GM21717 (cell line): Measurements from ENCODE around the gene ACADVL.
"Not testable (repeated sequence)": the region's sequence is repeated elsewhere in the genome, so short reads cannot be mapped to it uniquely, and the experiment has no call there.

Experiments used
- ATAC-seq: cut with Tn5 transposase; IDR thresholded peaks from one replicate; pipeline ENCODE4 v1.9.1; 2021; ENCODE audit warnings: mild to moderate bottlenecking, moderate library complexity; ENCODE audit not compliant: unreplicated experiment

Gene ACADVL

DNA sequence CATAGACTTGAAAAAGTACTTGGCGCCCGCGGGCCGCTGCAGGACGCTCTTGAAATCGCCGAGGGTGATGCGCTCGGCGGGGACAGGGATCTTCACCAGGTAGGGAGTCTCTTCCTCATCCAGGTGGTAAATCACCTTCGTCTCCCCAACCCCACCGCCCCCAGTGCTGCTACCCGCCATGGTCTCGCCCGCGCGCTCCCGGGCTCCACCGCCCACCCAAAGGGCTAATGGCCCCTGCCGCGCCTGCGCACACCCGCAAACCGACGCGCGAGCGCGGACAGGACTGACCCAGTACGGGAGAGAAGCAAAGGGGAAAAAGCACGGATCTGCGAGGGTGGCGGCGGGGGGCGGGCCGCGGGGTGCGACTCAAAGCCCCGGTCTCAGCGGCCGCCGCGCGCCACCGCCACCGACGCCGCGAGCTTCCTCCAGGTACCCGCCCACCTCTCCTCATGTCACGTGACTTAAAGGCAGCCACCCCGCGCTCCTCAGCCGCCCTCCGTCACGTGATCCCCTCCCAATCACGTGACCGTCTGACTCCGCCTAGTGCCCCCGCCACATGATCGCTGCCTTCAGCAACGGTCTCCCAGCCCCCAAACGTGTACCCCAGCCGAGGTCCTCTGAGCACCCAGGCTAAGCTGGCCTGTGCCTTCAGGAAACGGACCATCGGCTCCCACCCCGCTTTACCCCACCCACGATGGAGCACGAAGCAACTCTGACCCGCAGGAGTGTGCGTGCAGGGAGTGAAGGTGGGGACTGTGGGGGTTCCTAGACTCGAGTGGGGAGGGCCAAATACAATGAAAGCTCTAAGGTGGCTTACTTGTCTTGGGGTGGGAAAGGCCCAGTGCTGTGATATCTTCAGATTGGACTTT lies 14.6 kb downstream of the ACADVL start, which contains the start of gene DVL2:
Gene DVL2 (minus strand): TSS at position 435 of the 869 bp plus-strand sequence. CDS start 255 bp downstream, at position 180.
- ATAC-seq = peak; percentile 31

DNA sequence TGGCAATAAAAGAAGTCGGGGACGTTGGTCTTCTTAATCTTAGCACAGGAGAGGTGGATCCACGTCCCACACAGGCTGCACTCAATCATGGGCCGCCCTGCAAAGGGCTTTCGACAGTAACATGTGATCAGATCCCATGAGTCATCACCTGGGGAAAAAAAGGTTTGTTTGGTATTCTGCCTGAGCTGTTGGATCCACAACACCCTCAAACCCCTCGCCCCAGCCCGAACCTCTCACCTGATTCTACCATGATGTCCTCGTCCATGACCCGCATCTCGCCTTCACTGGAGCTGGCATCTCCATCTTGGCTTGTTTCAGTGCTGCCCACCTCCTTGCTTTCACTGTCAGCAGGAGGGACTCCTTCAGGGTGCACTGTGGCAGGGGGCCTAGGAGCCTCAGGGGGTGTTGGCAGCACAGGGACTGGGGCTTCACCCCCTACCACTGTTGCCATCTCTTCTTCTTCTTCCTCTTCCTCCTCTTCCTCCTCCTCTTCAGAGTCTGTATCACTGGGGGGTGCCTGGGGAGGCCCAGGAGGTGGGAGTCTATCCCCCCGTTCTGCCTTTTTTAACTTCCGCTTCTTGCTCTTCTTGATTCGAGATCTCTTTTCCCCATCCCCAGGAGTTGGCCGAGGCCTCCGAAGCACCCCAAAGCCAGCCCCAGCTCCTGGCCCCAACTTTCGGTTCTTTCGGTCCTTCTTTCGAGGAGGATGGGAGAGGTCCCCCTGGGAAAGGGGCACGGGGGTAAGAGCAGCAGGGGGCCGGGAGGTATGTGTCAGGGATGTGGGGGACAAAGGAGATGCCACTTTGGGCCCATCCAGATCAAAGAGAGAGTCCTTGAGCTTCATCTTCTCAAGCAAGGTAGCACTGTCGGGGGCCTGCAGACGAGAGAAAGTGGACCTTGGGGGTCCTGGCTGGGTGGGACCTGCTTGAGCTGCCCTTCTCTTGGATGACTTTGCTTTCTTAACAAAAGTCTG lies 16.2 kb downstream of the ACADVL start:
- ATAC-seq = no peak

DNA sequence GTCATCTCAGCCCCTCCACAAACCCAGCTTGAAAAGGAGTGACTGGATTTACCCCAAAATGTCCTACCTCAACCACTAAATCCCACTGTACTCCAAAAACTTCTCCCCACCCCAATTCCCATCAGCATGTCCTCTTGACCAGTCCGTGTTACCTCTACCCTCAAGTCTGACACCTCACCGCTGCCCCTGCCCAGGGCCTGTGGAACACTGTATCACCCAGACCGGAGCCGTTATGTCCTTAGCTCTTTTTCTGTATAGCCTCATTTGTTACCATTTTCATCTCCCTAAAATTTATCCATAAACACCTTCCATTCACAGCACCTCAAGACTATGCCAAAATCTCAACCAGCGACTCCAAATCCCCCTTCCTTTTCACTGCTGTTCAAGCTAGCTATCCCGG lies 17.1 kb downstream of the ACADVL start:
- ATAC-seq = no peak

- ATAC-seq = no peak
Observed at GRCh38 chr17:7237266-7237760, 17.6 kb downstream of the ACADVL start.

DNA sequence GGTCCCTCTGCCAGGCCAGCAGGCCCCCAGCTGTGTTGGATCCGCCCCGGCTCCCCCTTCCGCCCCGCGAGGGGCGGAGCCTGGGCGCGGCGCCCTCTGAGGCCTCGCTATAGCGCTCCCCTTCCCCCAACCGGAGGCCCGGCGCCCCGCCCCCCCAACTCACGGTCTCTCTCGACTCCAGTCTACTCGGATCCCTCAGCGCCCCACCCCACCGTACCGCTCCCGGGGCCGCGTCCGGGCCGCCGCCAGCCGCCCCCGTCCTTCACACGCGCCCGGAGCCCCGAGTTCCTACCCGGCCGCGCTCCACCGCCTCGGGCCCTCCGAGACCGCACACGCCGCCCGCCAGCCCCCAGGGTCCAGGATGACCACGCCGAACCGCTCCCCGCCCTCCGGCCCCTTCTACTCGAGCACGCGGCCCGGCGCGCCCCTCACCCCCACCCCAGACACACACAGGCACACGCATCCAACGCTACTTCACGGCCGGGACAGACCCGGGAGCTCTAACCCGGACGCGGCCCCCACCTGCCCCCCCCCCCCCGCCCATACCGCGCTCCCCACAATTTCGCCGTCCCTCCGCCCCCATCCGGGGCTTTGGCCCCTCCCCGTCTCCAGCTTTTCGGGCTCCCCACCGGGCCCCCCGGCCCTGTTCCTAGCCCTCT lies 18.2 kb downstream of the ACADVL start:
- ATAC-seq = no peak

DNA sequence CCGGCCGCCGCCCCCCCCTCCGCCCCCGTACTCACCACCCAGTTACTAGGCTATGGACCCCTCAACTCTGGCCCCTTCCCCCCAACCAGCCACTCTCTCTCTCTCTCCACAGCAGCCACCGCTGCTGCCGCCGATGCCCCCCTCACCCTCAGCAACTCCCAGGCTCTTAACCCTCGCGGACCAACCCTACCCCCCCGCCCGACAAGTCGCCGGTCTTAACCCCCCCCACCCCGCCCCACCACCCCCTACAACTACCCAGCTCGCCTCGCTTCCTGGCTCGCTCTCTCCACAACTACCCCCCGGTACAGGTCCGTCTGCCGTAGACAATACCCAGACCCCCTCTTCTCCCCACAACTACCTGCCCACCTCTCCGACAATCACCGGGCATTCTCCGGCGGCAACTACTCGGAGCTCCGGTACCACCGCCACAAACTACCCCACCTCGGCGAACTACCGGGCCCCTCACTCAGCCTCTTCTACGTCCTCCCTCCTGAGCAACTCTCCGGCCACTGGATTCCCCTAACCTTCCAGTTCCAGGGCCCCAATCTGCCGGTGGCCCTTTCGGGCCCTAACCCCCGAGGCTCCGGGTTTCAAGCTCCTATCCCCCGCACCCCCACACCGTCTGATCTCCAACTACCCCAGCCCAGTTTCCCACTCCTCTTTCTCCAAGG lies 18.8 kb downstream of the ACADVL start:
- ATAC-seq = no peak

DNA sequence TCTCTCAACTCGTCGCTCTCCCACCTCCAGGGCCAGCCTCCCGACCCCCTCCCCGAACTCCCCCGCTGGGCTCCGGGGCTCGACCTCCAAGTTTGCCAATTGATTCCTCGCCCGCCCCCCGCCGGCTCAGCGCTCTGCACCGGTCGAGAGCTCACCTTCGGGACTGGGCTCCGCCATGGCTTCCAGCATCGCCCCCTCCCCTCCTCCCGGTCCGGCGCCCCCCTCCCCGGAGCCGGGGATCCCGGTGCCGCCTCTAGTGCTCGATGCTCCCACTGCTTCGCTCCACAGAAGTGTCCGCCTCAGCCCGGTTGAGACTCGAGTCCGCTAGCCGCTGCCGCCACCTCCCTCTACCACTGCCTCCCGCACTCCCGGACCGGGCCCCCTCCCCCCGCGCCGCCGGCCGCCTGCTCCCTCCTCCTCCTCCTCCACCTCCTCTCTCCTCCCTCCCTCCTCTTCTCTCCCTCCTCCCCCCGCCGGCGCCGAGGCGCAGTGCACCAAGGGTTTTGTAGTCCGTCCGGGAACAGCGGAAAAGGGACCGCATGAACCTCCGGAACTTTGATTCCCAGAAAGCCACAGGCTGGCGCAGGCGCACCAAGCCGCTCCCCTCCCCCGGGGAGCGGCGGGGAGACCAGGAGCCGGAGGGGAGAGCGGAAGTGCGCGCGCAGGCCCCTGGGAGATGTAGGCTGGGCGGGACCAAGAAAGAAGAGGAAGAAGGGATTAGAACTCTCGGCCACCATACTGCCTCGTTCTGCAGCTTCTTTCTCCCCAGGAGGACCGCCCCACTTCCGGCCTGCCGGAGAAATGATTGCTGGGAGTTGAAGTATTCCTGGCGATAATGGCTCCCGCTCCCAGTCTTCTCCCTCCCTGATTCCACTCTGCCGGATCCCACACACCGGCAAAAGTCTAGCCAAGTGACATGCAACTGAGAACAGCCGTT lies 19.6 kb downstream of the ACADVL start, which contains the start of gene PHF23:
Gene PHF23 (minus strand): TSS at position 367 of the 937 bp plus-strand sequence. CDS start 178 bp downstream, at position 189.
- ATAC-seq = peak; percentile 37

- no peak for ATAC-seq
Observed at GRCh38 chr17:7240375-7240774, 20.6 kb downstream of the ACADVL start.

GRCh38 chr17:7241090-7241733 lies 21.5 kb downstream of the ACADVL start:
- no peak for ATAC-seq

DNA sequence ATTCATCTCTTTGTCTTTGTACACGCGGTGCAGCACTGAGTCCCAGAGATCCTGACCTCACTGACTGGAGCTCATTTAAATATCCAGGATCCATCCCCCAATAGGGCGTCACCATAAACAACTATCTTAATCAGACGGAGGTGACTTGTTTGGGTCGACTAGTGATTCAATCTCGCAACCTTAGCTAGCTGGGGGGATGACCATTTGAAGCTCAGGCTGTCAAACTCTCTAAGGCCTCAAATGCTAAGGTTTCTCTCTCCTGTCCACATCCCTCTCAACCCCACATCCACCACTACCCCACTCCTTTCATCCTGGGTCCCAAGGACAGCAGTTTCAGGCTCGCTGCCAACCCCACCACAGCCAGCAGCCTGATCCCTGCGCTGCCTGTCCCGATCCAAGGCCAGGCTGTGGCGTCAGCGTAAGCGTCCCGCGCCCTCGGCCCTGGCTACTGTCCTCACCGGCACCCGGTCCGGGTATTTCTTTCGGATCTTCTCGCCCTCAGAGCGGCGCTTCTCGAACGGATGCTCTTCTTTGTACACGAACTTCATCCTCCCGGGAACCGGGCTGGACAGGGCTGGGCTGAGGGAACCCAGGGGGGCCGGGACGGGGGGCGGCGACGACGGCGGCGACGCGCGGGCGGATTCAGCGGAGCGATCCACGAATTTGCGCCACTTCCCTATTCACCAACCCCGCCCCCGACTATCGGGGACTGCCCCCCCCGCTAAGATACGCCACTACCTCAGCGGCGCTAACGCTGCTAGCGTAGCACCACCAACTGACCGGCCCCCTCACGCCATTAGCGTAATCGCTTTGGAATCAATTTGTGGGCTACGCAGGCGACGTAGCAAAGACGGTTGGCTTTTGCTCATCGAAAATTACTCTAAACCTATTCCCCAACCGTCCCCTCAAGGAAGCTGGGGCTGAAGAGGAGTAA lies 22.3 kb downstream of the ACADVL start, which contains the start of gene GABARAP:
Gene GABARAP (minus strand): TSS at position 667 of the 934 bp plus-strand sequence. CDS start 119 bp downstream, at position 548.
- ATAC-seq = peak; percentile 27

DNA sequence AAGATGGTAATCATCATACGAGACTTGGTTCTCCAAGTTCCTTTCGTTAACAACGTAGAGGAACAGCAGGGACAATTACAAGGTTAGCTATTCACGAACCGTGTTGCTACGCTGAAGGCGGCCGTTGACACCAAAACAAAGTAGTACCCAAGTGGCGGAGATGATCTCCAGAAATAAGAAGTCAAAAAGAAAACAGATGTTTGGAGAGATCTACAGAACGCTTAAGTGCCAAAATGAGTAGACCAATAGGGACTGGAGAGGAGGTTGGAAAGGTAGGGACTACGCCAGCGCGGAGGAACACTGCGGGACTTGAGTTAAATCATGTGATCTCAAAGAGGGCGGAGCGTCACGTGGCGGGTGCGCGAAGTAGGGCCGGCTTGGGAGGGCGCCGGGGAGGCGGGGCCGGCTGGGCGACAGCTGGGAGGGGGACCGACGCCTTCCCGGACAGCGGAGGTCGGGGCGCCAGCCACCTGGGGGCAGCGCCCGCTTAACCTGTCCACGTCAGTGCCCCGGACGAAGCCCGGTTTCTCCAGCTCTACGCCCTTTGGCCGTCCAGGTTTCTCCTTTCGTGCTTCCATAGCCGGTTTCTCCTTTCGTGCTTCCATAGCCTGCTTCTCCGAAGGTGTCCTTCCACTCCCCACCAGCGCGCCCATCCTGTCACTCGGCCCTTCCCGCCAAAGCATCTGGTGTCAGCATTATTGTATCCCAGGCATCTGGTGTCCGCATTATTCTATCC lies 23.1 kb downstream of the ACADVL start:
- peak; percentile 38 for ATAC-seq

DNA sequence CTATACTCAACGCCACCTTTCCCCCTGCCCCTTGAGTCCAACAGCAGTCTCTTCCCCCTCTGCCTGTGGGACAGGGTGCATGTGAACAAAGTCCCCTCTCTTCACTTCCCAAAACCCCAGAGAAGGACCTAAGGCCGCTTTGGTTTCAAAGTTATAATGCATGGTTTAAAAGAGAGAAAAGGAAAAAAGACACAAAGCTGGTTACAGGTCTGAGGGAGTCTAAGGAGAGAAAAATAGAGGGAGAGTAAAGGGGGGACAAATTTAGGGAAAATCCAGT lies 23.7 kb downstream of the ACADVL start:
- ATAC-seq = no peak

DNA sequence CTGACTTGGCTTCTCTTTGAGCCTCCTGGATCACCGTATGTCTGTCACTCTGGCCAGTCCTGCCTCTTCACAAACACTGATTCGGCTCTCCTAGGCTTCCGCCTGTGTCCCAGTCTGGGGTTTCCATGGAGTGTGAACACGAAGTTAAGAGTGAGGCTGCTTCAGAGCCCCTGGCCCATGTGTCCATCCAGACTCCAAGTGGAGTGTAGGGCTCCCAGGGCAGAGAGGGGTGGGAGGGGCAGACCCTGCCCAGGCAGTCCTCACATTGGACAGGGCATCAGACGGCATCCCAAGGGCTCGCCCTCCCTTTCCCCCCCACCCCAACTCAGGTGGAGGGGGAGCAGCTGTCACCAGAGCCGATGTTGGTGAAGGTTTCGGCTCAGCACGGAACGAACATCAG lies 24.1 kb downstream of the ACADVL start:
- ATAC-seq = not testable (repeated sequence)

DNA sequence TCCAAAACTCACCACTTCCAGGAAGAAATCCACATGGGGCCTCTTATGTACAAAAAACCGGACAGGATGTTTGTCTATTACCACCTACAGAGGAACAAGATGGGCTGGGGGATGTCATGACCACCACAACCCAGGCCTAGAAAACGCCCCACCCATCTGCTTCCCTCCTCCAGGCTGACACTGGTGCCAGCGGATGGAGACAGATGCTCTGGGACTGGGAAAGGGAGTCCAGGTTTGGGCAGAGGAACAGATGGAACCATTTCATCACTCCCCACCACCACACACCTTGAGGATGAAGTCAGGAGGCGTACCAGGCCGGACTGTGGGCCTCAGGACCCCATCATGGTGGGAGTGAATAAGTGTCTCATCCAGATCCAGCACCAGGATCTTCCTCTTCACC lies 27.0 kb downstream of the ACADVL start:
- no peak for ATAC-seq

DNA sequence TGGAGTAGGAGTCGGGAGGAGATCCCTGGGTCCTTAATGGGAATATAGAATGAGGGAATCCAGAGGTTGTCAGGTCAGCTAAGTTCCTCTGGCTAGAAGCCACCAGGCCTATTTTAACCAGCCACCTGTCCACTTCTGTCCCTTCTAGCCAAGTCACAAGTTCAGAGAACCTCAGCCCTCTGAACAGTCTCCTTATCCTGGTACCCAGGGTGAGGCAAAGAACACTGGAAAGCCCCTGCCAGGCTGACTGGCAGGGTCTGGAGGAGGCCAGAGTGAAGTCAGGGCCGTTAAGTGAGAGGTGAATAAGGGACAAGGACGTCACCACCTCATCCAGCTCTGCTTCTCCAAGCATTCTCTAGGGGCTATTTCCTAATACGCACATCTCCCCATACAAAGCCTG lies 29.1 kb downstream of the ACADVL start:
- ATAC-seq = no peak

- ATAC-seq = no peak
Observed at GRCh38 chr17:7249214-7249613, 29.5 kb downstream of the ACADVL start.

GRCh38 chr17:7249830-7250229 lies 30.1 kb downstream of the ACADVL start:
- no peak for ATAC-seq
